Measurements from ENCODE around the gene MTA2.

MTA2 gene

GRCh38 chr11:62556108-62556874 lies 45.4 kb downstream of the MTA2 start:
- ATAC-seq, result peak; percentile 71
- no peak for TF ChIP-seq PPARA (CRISPR knock-in tag; IDR thresholded peaks at IDR 0.05; ENCODE audit: borderline replicate concordance)
- TF ChIP-seq TSHZ2 (CRISPR knock-in tag; IDR thresholded peaks at IDR 0.05), result no peak
- TF ChIP-seq ZFP30 (CRISPR knock-in tag; IDR thresholded peaks at IDR 0.05), result no peak
- no peak for TF ChIP-seq OSR1 (CRISPR knock-in tag; IDR thresholded peaks at IDR 0.05)
- TF ChIP-seq RARB (CRISPR knock-in tag; IDR thresholded peaks at IDR 0.05), result no peak
- no peak for TF ChIP-seq ZNF565 (CRISPR knock-in tag; conservative IDR thresholded peaks at IDR 0.05; ENCODE audit: low read depth)
- TF ChIP-seq SNAI2 (CRISPR knock-in tag; IDR thresholded peaks at IDR 0.05), result no peak
- no peak for TF ChIP-seq ZNF70 (CRISPR knock-in tag; IDR thresholded peaks at IDR 0.05)
- no peak for TF ChIP-seq ZFP3 (CRISPR knock-in tag; IDR thresholded peaks at IDR 0.05)
- TF ChIP-seq BACH2 (CRISPR knock-in tag; IDR thresholded peaks at IDR 0.05; ENCODE audit: borderline replicate concordance), result no peak
- TF ChIP-seq TCF4 (CRISPR knock-in tag; IDR thresholded peaks at IDR 0.05; ENCODE audit: borderline replicate concordance), result no peak
- TF ChIP-seq CSRNP3 (CRISPR knock-in tag; IDR thresholded peaks at IDR 0.05), result no peak
- no peak for TF ChIP-seq CREB5 (CRISPR knock-in tag; IDR thresholded peaks at IDR 0.05; ENCODE audit: low read depth)
- no peak for TF ChIP-seq POU6F1 (CRISPR knock-in tag; IDR thresholded peaks at IDR 0.05; ENCODE audit: borderline replicate concordance, low read depth)
- TF ChIP-seq ZC3H10 (CRISPR knock-in tag; IDR thresholded peaks at IDR 0.05), result no peak

- peak; percentile 0; the same call in 1 of the 3 replicates for ATAC-seq
- TF ChIP-seq ZNF8 (CRISPR knock-in tag; IDR thresholded peaks at IDR 0.05) (no peak), ZNF565 (CRISPR knock-in tag; conservative IDR thresholded peaks at IDR 0.05; ENCODE audit: low read depth) (no peak), ZNF70 (CRISPR knock-in tag; IDR thresholded peaks at IDR 0.05) (no peak), CSRNP3 (CRISPR knock-in tag; IDR thresholded peaks at IDR 0.05) (no peak)
These were observed 46.1 kb downstream of the MTA2 start for GRCh38 chr11:62555464-62556107.

GRCh38 chr11:62554387-62555167 lies 47.1 kb downstream of the MTA2 start:
- no peak for ATAC-seq
- TF ChIP-seq ZNF565 (CRISPR knock-in tag; conservative IDR thresholded peaks at IDR 0.05; ENCODE audit: low read depth) (no peak), CREB5 (CRISPR knock-in tag; IDR thresholded peaks at IDR 0.05; ENCODE audit: low read depth) (no peak), ESRRG (CRISPR knock-in tag; IDR thresholded peaks at IDR 0.05) (no peak), ZFP3 (CRISPR knock-in tag; IDR thresholded peaks at IDR 0.05) (no peak), TCF4 (CRISPR knock-in tag; IDR thresholded peaks at IDR 0.05; ENCODE audit: borderline replicate concordance) (no peak), SNAI2 (CRISPR knock-in tag; IDR thresholded peaks at IDR 0.05) (no peak), ZNF8 (CRISPR knock-in tag; IDR thresholded peaks at IDR 0.05) (no peak), OSR1 (CRISPR knock-in tag; IDR thresholded peaks at IDR 0.05) (no peak), ISL1 (CRISPR knock-in tag; IDR thresholded peaks at IDR 0.05) (no peak), PPARA (CRISPR knock-in tag; IDR thresholded peaks at IDR 0.05; ENCODE audit: borderline replicate concordance) (no peak), ZNF70 (CRISPR knock-in tag; IDR thresholded peaks at IDR 0.05) (no peak), ARNTL (CRISPR knock-in tag; IDR thresholded peaks at IDR 0.05; ENCODE audit: borderline replicate concordance, low read depth) (no peak), TSHZ2 (CRISPR knock-in tag; IDR thresholded peaks at IDR 0.05) (no peak)

Data from SK-N-SH treated with all-trans-retinoic acid at 6 μM for 48 hours (cell line).